Measurements from ENCODE around the gene NEU2. TPM values are rescaled to one million over a fixed set of nuclear protein-coding genes. Genes with fewer than 3 reads are reported as not detected.

The NEU2 gene
- total and polyA plus RNA-seq, 9 of the 15 experiments (the other 6 are each of a cell fraction or from before 2014, with no cell fraction given): not detected

GRCh38 chr2:233065954-233066470 is 33.5 kb downstream of the NEU2 start:
- H3K4me2 ChIP-seq (ENCODE audit: insufficient read depth, low read length): no peak overlapping the region
- H2AFZ ChIP-seq (ENCODE audit: low read depth, low read length): no peak overlapping the region
- no peaks in the 10 kb centered on the region for H3K27me3 ChIP-seq (ENCODE audit: control insufficient read depth in 2 of 2, insufficient read depth in 2 of 2, low read length in 2 of 2)
- peaks cover 3 to 27% of the 10 kb centered on the region in 2 experiments; a peak in 3 of 5 replicates for H3K4me1 ChIP-seq (replicated peaks in 1 of 2; ENCODE audit: control insufficient read depth in 2 of 2, insufficient read depth in 2 of 2, low read length in 2 of 2)
- no peaks in the 10 kb centered on the region for H3K9me1 ChIP-seq (ENCODE audit: control insufficient read depth, insufficient read depth, low read length)
- in situ Hi-C loops (cut with MboI) (no loop called here), intact Hi-C loops (cut with micrococcal nuclease) (no loop called here)
- no peak overlapping the region for H3K27ac ChIP-seq (ENCODE audit: extremely low read depth, low read depth, low read length)
- no peaks in the 10 kb centered on the region for H3K79me2 ChIP-seq (ENCODE audit: control insufficient read depth, insufficient read depth, low read length)
- no peak overlapping the region for H3K9ac ChIP-seq (ENCODE audit: insufficient read depth in 1 of 2, low read depth in 2 of 2, low read length in 2 of 2)
- no peak for DNase-seq (ENCODE audit: extremely low read depth in 1 of 4, low spot score in 3 of 4)
- no peaks in the 10 kb centered on the region for H3K36me3 ChIP-seq (ENCODE audit: control insufficient read depth, insufficient read depth, low read length)
- ChIA-PET CTCF (ENCODE audit: low intra/inter-chr PET ratio) (no interaction called here), POLR2A (no interaction called here)
- no peak for ATAC-seq
- no peak for FAIRE-seq
- no peaks in the 10 kb centered on the region for H4K20me1 ChIP-seq (replicated peaks; ENCODE audit: control insufficient read depth, insufficient read depth, low read length)
- no TSS peak for BruUV-seq (replicated peaks)
- no peaks in the 10 kb centered on the region for H3K9me3 ChIP-seq (replicated peaks; ENCODE audit: control insufficient read depth, insufficient read depth, low read depth, low read length)
- WGBS (ENCODE audit: insufficient coverage, low coverage, missing lambda C conversion rate): 60% methylated on average over 6 of the region's 9 CpGs
- H3K4me3 ChIP-seq: no peak overlapping the region
- no peak for TF ChIP-seq TEAD4 (IDR thresholded peaks at IDR 0.05; ENCODE audit: low read length)
- no peak for TF ChIP-seq TEAD4 (CRISPR knock-in tag; IDR thresholded peaks at IDR 0.05; ENCODE audit: borderline replicate concordance)
- TF ChIP-seq SMC3 (conservative IDR thresholded peaks at IDR 0.05; ENCODE audit: insufficient read depth, low read depth, low read length): no peak
- TF ChIP-seq PML (IDR thresholded peaks at IDR 0.05; ENCODE audit: low read length): no peak
- no peak for TF ChIP-seq PHF21A (IDR thresholded peaks at IDR 0.05; ENCODE audit: borderline replicate concordance, low read depth)
- no peak for TF ChIP-seq GATAD2A (IDR thresholded peaks at IDR 0.05)
- no peak for TF ChIP-seq ZKSCAN8 (CRISPR knock-in tag; IDR thresholded peaks at IDR 0.05)
- TF ChIP-seq ARID3A (IDR thresholded peaks at IDR 0.05; ENCODE audit: borderline replicate concordance, low read depth, low read length): no peak
- TF ChIP-seq ASH1L (IDR thresholded peaks at IDR 0.05; ENCODE audit: borderline replicate concordance, low read depth, partially characterized antibody): no peak
- TF ChIP-seq MLX (CRISPR knock-in tag; conservative IDR thresholded peaks at IDR 0.05): no peak
- TF ChIP-seq NEUROD1 (IDR thresholded peaks at IDR 0.05; ENCODE audit: borderline replicate concordance, low read depth, low read length, partially characterized antibody): no peak
- no peak for TF ChIP-seq FOXP1 (CRISPR knock-in tag; IDR thresholded peaks at IDR 0.05)
- TF ChIP-seq NCOR1 (IDR thresholded peaks at IDR 0.05): no peak
- TF ChIP-seq ELK3 (CRISPR knock-in tag; IDR thresholded peaks at IDR 0.05): no peak
- TF ChIP-seq DLX4 (CRISPR knock-in tag; IDR thresholded peaks at IDR 0.05): no peak
- no peak for TF ChIP-seq ZBTB17 (CRISPR knock-in tag; IDR thresholded peaks at IDR 0.05)
- no peak for TF ChIP-seq ZNF507 (tag; conservative IDR thresholded peaks at IDR 0.05)
- no peak for TF ChIP-seq SMAD2 (IDR thresholded peaks at IDR 0.05; ENCODE audit: low read depth, low read length)
- no peak for TF ChIP-seq JUNB (CRISPR knock-in tag; conservative IDR thresholded peaks at IDR 0.05)
